NT2/D1 (cell line): ENCODE results near the gene GARIN5A.

Source experiments
- DNase-seq: peaks from one replicate; pipeline ENCODE4 v3.0.0-alpha.2; 2011; ENCODE audit warnings: low read depth, low spot score
- H3K27me3 ChIP-seq: 2 replicates; pipeline ENCODE4 v1.6.0; 2011; ENCODE audit warnings: mild to moderate bottlenecking; ENCODE audit not compliant: insufficient read length, insufficient read depth
- H3K36me3 ChIP-seq: 2 replicates; pipeline ENCODE4 v1.6.1; 2011; ENCODE audit warnings: mild to moderate bottlenecking, low read length, mixed read lengths; ENCODE audit not compliant: insufficient read depth, insufficient read length
- H3K4me1 ChIP-seq: 2 replicates; pipeline ENCODE4 v1.5.1; 2011; ENCODE audit not compliant: insufficient read depth, insufficient read length
- H3K4me3 ChIP-seq: 2 replicates; pipeline ENCODE4 v1.5.1; 2011; ENCODE audit warnings: low read depth; ENCODE audit not compliant: insufficient read length
- H3K9ac ChIP-seq: 2 replicates; pipeline ENCODE4 v1.6.0; 2011; ENCODE audit warnings: low read depth; ENCODE audit not compliant: insufficient read length
- H3K9me3 ChIP-seq: 2 replicates; pipeline ENCODE4 v1.5.1; 2011; ENCODE audit warnings: mild to moderate bottlenecking, low read length; ENCODE audit not compliant: insufficient read depth
- SUZ12 ChIP-seq: IDR thresholded peaks from 2 replicates; pipeline ENCODE4 v1.6.1; 2011; ENCODE audit not compliant: insufficient read length, insufficient read depth; ENCODE audit errors: extremely low read depth
- YY1 ChIP-seq: IDR thresholded peaks from 2 replicates; pipeline ENCODE4 v1.6.1; 2011; ENCODE audit not compliant: insufficient read length, insufficient read depth
- ZNF274 ChIP-seq: IDR thresholded peaks from 2 replicates; pipeline ENCODE4 v1.6.1; 2011; ENCODE audit warnings: mild to moderate bottlenecking, low read depth, low read length

The GARIN5A gene

DNA sequence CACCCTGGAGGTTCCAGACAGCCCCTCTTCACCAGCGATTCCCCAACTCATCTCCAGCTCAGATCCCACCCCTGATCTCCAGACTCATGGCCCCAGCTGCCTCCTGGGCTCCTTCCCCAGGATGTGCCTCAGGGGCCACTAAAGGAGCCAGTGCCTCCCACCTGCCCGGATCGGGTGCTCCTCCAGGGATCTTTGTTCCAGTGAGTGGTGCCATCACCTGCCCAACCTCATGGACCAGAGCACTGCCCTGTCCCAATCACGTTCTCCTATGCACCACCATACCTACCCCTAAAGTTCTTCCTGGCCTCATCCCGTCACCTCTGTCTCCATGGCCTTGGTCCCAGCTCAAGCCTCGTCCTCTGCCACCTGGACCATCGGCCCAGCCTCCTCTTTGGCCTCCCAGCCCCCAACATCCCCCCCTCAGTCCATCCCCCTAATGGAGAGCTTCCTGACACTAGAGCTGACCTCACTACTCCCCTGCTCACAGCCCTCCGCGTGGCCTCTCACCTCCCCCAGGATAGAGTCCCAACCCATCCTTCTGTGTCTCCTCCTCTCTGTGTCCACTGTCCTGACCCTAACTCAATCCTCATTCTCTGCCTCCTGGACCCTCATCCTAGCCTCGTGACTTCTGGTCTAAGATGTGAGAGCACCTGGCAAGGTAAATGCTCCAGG lies 8.8 kb upstream of the GARIN5A start:
- peaks cover 9% of the 10 kb centered on the region for H3K4me1 ChIP-seq
- no peak overlapping the region for H3K9ac ChIP-seq
- H3K27me3 ChIP-seq, result peaks cover 7% of the 10 kb centered on the region
- peaks cover 31% of the 10 kb centered on the region for H3K9me3 ChIP-seq
- no peak overlapping the region for H3K4me3 ChIP-seq
- TF ChIP-seq SUZ12 (no peak), ZNF274 (no peak), YY1 (no peak)
- no peak for DNase-seq
- no peaks in the 10 kb centered on the region for H3K36me3 ChIP-seq

DNA sequence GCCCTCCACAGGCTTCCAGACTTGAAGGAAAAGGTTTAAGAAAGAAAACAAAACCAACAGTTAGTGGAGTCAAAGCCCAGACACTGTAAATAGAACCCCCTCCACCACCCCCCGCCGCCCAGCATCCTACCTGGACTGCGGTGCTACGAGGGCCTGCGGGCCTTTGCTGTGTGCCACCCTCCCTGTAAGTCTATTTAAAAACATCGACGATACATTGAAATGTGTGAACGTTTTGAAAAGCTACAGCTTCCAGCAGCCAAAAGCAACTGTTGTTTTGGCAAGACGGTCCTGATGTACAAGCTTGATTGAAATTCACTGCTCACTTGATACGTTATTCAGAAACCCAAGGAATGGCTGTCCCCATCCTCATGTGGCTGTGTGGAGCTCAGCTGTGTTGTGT lies 6.3 kb upstream of the GARIN5A start:
- peaks cover 5% of the 10 kb centered on the region for H3K27me3 ChIP-seq
- TF ChIP-seq SUZ12, result no peak
- no peak for TF ChIP-seq ZNF274
- no peak for TF ChIP-seq YY1
- no peak overlapping the region for H3K4me3 ChIP-seq
- H3K9ac ChIP-seq, result no peak overlapping the region
- H3K36me3 ChIP-seq, result no peaks in the 10 kb centered on the region
- H3K9me3 ChIP-seq, result peaks cover 44% of the 10 kb centered on the region
- H3K4me1 ChIP-seq, result peaks cover 9% of the 10 kb centered on the region
- DNase-seq, result no peak

DNA sequence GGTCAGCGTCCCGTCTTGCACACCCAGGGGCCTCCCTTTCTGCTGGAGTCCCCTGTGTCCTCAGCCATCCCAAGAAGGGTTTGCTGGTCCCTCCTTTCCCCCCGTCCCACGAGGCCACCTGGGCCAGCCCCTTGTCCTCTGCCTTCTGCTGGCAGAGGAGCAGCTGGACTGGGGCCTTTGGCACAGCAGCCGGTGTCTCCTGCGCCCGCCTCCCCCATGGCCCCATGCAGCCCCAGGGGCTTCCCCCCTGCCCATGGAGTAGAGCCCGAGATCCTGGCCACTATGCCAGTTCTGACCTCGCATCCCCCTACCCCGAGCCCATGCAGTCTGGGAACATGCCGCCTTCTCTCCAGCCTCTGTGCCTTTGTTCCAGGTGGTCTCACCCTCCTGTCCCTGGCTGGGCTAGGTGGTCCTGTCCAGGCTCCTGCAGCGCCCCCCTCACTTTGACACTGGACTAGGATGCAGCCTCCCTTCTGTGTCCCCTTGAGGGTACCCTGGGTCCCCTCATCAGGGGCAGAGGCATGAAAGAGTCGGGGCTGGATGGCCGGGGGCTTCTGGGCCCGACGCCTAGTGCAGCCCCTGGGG lies 5.7 kb upstream of the GARIN5A start:
- no peaks in the 10 kb centered on the region for H3K36me3 ChIP-seq
- no peak overlapping the region for H3K4me3 ChIP-seq
- H3K27me3 ChIP-seq, result peaks cover under 1% of the 10 kb centered on the region
- DNase-seq, result no peak
- peaks cover 9% of the 10 kb centered on the region for H3K4me1 ChIP-seq
- no peak for TF ChIP-seq ZNF274
- no peak for TF ChIP-seq YY1
- no peak for TF ChIP-seq SUZ12
- no peak overlapping the region for H3K9ac ChIP-seq
- peaks cover 42% of the 10 kb centered on the region for H3K9me3 ChIP-seq

DNA sequence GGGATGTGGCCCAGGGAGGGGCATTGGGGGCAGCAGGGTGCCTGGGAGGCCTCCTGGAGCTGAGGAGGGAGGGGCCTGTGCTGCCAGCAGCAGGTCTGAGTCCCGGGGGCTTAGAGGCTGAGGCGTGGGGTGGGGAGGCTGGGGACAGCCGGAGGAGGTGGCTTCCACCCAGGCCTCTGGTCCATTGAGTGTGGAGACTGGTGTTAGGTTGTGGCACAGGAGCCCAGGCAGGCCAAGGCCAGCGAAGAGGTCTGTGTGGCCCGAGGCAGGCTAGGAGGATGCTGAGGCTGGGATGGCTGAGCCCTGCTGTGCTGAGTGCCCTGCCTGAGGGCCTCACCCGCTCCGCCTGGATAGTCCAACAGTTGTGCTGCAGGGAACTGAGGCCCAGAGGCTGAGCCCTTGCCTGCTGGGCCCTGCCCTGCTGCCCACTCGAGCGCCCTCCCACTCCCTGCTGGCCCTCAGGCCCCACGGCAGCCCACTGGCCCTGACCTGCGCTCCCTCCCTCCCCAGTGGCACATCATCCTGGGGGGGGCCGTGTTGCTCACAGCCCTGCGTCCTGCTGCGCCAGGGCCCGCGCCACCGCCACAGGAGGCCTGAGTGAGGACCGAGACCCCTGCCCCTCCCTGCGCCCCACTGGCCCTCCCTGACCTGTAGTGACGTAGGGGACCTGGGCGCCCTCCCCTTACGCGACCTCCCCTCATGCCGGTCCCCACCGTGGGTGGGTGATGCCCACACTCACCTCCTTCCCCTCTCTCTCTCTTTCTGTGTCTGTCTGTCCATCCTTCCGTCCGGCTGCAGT lies 4.9 kb upstream of the GARIN5A start:
- Histone ChIP-seq H3K4me1 (peaks cover 9% of the 10 kb centered on the region), H3K36me3 (no peaks in the 10 kb centered on the region), H3K4me3 (no peak overlapping the region), H3K9ac (no peak overlapping the region), H3K9me3 (peaks cover 34% of the 10 kb centered on the region), H3K27me3 (no peaks in the 10 kb centered on the region)
- TF ChIP-seq SUZ12, result no peak
- no peak for TF ChIP-seq YY1
- TF ChIP-seq ZNF274, result no peak
- no peak for DNase-seq

DNA sequence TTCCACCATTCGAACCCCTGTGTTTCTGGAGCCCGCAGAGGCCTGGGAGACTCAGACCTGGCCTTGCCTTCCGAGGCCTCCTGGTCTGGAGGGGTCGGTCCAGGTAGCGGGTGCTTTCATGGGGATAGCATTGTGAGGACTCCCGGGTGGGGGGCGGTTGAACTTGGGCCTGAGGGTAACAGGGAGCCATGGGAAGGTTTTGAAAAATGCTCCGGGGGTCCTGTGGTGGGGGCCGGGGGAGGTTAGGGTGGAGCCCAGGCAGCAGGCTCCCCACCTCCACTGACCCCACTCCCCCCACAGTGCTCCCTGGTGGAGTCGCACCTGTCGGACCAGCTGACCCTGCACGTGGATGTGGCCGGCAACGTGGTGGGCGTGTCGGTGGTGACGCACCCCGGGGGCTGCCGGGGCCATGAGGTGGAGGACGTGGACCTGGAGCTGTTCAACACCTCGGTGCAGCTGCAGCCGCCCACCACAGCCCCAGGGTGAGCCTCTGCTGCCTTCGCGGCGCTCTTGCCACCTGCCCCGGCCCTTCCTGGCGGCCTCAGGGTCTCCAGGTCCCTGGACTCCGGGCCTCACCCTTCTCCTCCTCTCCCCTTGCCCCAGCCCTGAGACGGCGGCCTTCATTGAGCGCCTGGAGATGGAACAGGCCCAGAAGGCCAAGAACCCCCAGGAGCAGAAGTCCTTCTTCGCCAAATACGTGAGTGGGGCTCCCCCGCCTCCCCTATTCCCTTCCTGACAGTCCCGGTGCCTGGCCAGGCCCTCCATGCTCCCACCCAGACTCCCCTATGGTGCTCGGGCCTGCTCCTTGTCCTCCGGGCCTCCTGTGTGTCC lies 3.8 kb upstream of the GARIN5A start:
- H3K4me3 ChIP-seq, result no peak overlapping the region
- H3K36me3 ChIP-seq, result no peaks in the 10 kb centered on the region
- DNase-seq, result no peak
- peaks cover 9% of the 10 kb centered on the region for H3K4me1 ChIP-seq
- H3K27me3 ChIP-seq, result no peaks in the 10 kb centered on the region
- H3K9me3 ChIP-seq, result peaks cover 23% of the 10 kb centered on the region; the same call in 1 of the 2 replicates
- no peak overlapping the region for H3K9ac ChIP-seq
- TF ChIP-seq ZNF274 (no peak), YY1 (no peak), SUZ12 (no peak)

DNA sequence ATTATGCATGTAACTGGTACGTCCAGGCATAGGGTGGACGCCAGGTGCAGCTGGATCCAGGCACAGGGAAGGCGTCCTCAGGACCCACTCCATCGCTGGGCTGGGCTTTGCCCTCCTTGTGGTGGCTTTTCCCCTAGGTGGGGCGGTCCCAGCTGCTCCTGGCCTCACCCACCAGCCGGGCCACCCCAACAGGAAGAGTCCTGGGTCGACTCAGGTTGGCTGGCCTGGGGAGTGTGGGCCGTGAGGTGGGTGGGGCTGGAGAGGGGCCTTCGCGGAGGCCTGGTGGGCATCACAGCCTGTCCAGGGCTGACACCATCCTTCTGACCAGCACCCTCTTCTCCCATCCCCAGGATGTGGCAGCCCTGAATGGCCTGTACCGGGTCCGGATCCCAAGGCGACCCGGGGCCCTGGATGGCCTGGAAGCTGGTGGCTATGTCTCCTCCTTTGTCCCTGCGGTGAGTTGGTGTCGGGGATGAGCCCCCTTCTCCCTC lies 3.2 kb upstream of the GARIN5A start:
- TF ChIP-seq SUZ12 (no peak), ZNF274 (no peak), YY1 (no peak)
- Histone ChIP-seq H3K36me3 (no peaks in the 10 kb centered on the region), H3K9ac (no peak overlapping the region), H3K4me3 (no peak overlapping the region), H3K9me3 (peaks cover 16% of the 10 kb centered on the region; the same call in 1 of the 2 replicates), H3K27me3 (no peaks in the 10 kb centered on the region), H3K4me1 (peaks cover 9% of the 10 kb centered on the region)
- no peak for DNase-seq
